ENCODE measurements around the gene TGM3.

The TGM3 gene

DNA sequence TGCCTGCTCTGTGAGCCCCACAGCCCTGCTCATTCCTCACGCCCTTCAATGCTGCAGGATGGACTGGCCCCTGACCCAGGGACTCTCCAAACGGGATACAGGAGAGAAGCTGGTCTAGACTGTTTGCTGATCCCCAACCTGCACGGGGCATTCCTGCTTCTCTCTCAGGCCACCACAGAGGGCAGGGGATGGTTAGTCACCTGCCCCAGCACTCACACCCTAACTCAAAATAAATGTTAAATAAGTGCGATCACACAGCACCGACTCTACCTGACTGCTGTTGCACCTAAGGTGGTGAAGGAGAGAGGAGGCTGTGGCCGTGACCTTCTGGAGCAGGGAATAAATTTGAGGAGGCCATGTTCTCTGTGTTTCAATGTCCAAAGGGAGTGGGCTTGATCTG, 45.0 kb downstream of the TGM3 start:
- no peak for DNase-seq

DNA sequence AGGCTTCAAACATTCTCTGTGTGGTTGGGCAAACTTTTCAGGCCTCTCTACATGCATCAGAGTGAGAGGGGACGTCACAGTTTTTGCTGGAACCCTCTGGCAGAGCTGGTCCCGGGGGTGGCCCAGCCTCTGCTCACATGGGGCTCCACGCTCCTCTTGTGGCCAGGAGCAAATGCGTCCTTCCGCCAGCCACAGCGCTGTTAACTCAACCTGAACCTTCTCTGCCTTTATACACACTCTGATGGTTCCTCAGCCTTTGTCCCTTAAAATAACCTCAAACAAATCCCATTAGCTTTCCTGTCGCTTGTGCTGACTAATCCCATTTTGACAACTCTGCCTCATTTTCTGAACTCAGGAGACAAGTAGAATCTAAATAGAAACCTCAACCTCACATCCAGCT, 45.5 kb downstream of the TGM3 start:
- no peak for DNase-seq

DNA sequence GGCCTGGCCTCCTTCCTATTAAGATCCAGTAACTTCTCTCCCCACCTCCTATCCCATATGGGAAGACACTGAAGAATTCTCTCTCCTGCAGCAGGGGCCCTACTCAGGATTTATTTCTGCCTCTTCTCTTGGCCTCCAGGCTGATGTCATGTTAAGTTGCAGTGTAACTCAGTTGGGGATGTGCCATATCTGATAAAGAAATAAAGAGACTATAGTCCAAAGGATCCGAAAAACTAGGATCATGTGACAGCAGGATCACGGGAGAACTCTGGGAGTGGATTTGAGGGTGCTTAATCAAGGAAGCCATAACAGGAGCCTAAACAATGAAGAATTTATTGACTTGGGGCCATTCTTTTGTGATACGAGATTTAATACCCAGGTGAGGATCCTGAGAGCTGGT, 46.4 kb downstream of the TGM3 start:
- no peak for DNase-seq

DNA sequence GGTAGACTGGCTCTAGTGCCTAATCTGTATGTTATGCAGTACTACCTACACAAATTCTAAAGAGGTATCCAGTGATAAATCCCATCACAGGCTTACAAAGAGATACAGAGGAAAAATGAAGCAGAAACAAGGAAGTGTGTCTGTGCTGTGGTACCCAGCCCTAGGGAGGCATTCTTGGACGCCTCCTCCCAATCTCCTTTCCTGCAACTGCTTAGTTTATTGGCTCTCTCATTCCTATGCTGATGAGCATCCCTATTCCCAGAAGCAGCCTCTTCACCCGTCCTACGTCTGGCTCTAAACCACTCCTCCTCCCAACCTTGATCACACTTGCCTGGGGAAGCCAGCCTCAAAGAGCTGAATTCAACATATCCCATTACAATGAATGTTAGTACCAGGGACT, 50.4 kb downstream of the TGM3 start:
- no peak for DNase-seq

DNA sequence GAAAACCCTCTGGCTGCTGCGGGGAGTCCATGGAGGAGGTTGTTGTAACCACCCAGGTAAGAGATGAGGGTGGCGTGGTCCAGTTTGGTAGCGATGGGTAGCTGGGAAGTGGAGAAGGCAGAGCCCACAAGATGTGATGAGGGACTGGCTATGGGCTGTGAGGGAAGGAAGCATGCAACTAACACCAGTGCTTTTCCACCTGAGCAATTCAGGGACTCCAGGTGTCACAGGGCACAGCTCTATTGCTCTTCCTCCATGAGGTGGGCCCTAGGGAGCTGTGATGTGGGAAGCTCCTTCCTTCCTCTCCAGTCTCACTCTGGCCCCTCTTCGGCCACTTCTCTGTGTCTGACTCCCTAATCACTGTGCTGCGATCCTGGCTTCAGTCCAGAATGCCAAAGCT, 52.5 kb downstream of the TGM3 start:
- DNase-seq: no peak

DNA sequence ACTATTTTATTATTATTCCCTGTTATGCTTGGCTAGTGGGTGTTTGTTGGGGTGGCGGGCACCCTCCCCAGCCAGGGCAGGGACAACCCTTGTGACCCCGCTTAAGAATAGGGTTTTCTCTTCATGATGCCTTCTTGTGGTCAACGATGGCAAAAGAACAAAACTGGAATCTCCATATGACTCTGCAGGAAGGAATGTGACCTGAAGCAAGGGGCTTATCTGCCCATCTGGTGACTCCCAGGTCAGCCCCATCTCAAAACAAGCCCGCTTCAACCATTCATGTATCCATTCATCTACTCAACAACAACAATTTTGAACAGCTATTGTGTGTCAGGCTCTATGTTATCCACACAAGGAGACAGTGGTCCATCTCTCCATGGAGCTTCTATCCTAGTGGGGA, 54.0 kb downstream of the TGM3 start:
- DNase-seq: no peak

DNA sequence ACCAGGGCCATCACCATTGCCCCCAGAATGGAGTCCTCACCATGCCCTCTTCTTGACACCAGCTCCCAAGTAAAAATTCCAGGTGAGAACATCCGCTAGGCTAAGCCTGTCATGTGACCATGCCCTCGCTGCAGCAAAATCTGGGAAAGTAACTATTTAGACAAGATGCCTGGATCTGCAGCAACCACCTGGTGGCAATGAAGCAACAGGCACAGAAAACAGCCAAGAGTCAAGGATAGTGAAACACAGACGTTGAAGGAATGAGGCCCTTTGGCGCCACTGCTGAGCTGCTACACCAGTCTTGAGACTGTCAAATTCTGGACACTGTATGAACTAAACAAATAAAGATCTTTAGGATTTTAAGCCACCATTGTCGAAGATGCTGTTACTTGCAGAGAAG, 54.8 kb downstream of the TGM3 start:
- DNase-seq: no peak

DNA sequence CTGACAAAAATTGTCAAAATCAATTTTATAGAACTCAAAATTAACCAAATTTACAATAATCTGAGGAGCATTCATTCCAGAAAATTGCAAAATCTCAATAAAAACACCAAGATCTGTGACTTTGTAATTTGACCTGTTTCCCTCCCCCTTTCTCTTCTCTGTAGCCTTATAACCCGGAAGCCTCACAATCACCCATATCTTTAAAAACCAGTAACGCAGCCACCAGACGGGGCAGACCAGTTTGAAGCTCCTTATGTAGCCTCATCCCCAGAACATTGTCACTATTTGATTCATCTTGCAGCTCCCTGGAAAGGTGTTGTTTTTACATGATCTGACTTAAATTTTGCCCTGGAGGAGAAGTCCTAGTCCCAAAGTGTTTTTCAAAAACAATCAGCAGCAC, 57.4 kb downstream of the TGM3 start:
- no peak for DNase-seq

DNA sequence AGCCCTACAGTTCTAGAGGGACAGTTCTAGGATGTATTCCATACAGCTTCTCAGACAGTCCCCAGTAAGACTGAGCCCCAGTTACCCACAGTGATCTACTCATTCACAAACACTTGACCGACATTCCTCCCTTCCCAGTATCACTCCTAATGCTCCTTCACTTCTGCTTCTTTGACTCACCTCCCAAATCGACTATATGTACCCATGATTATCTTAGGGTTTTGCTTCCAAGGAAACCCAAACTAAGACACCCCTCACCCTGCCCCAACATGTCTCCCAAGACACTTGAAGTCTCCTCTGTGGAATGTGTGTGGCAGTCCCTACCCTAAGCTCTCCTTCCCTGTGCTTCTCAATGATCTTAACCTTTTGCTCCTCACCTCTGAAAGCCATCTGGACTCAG, 61.3 kb downstream of the TGM3 start:
- DNase-seq: no peak

DNA sequence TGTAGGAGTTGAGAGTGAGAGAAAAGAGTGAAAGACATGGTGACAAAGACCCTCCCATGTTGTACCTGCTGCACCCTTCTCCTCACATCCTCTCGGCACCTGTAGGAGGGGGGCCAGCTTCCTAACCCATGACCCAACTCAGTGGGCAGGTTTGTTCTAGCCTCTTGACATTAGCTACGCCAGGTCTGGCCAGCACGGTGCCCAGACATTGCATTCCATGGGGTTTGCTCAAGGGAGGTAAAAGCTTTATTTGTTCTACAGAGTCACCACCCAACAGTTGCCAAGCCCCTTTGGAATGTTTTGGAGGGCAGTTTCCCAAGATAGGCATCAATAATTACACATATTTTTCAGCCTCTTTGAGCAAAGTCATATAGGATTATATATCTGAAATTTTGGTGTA, 62.2 kb downstream of the TGM3 start:
- DNase-seq: no peak

DNA sequence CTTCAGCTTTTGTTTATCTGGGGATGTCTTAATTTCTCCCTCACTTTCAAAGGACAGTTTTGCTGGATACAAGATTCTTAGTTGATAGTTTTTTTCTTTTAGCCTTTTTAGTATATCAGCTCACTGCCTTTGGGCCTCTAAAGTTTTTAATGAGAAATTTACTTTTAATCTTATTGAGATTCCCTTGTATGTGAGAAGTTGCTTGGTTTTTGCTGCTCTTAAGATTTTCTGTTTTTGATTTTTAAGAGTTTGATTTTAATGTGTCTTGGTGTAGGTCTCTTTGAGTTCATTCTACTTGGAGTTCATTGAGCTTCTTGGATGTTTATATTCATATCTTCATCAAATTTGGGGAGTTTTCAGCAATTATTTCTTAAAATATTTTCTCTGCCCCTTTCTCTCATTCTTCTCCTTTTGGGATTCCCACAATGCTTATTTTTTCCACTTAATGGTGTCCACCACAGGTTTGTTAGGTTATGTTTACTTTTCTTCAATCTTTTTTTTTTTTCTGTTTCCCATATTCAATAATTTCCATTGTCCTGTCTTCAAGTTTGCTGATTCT, 65.3 kb downstream of the TGM3 start:
- DNase-seq: no peak

DNA sequence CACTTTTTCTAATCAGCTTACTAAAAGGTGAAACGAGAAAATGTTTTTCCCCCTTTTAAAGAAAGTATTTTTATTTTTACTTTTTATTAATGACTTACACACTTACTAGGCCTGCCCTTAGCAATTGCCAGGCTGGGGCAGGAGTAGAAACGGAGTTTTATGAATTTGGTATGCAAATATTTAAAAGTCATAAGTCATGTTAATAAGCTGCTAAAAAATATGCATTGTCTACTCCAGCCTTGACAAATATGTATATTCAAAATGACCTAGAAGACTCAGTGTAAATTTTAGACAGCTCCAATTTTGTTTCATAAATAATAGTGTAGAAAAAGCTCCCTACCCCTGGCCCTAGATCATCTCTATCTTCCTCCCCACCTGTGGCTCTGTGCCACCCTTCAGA, 67.4 kb downstream of the TGM3 start:
- DNase-seq: no peak

DNA sequence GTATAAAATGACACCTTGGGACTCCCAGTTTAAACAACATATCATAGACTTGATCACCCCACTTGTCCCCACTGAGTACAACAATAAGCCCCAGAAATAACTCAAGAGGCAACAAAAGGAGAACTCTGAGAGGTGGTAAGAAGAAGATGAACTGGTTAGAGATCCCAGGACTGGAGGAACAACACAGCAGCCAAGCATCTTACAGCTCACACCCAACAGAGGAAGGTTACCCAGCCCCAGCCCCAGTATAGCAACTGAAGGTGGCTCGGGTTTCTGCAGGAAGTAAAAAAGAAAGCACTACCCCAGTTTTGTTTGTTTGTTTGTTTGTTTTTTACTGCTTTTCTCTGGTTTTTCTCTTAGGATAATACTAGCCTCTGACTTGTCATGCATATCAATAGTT, 67.8 kb downstream of the TGM3 start:
- DNase-seq: no peak

DNA sequence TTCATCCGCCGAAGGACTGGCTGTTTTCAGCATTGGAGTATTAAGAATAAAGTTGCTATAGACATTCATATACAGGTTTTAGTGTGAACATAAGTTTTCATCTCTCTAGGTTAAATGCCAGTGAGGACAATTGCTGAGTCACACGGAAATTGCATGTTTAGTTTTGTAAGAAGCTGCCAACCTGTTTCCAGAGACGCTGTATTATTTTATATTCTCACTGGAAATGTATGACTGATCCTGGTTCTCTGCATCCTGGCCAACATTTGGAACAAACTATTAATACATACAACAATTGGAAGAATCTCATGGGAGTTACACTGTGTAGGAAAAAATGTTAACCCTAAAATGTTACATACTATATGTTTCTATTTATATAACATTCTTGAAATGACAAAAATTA, 68.2 kb downstream of the TGM3 start:
- DNase-seq: no peak

DNA sequence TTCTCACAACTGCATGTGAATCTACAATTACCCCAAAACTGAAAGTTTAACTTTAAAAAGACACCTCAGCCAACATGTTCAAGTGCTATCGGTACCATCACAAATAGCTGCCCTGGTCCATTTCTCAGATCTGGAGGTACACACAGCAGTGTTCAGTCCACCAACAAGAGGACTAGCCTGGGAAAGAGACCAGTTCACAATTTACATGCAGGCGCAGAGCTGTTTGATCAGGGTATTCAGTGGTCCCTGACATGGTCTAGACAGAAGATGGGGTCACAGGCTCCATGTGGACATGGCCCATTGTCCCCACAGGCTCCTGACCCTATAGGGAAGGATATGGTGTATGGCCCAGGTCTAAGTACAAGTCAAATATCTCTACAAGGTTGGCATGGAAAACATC, 69.3 kb downstream of the TGM3 start:
- no peak for DNase-seq

DNA sequence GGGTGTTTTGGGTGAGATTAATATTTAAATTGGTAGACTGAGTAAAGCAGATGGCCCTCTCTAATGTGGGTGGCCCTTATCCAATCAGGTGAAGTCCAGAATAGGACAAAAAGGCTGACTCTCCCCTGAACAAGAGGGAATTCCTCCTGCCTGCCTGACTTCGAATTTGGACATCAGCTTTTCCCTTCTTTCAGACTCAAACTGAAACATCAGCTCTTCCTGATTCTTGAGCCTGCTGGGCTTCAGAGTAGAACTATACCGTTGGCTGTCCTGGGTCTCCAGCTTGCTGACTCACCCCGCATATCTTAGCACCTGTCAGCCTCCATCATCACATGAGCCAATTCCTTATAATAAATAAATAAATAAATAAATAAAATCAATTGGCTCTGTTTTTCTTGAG, 69.9 kb downstream of the TGM3 start:
- DNase-seq: no peak

DNA sequence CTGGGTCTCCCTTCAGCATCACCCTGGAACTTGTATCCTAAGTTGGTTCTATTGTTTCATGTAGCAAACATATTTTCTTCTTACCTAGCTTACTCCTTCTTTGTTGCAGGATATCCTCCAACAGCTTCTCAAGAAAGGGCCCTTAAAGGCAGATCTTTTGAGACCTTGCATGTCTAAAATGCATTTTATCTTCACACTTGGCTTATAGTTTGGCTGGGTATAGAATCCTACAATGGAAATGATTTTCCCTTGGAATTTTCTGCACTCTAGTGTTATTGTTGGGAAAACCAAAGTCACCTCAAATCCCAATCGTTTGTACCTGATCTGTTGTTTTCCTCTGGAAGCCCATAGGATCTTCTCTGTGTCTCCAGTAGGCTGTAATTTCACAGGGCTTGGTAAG, 72.8 kb downstream of the TGM3 start:
- DNase-seq: no peak

DNA sequence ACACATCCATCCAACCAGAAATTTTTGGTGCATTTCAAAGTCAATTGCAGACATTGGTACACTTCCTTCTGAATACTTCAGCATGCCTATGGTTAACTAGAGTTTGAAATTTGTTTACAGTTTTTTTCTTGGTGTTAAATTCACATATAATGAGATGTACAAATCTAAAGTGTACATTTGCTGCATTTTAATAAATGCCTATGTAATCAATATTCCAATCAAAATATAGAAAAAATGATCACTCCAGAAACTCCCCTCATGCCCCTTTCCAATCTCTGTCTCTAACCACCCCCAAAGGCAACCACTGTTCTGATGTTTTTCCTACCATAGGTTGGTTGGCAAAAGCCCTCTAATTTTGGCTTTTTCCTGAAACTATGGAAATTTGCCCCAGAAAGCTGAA, 77.3 kb downstream of the TGM3 start:
- DNase-seq: no peak

DNA sequence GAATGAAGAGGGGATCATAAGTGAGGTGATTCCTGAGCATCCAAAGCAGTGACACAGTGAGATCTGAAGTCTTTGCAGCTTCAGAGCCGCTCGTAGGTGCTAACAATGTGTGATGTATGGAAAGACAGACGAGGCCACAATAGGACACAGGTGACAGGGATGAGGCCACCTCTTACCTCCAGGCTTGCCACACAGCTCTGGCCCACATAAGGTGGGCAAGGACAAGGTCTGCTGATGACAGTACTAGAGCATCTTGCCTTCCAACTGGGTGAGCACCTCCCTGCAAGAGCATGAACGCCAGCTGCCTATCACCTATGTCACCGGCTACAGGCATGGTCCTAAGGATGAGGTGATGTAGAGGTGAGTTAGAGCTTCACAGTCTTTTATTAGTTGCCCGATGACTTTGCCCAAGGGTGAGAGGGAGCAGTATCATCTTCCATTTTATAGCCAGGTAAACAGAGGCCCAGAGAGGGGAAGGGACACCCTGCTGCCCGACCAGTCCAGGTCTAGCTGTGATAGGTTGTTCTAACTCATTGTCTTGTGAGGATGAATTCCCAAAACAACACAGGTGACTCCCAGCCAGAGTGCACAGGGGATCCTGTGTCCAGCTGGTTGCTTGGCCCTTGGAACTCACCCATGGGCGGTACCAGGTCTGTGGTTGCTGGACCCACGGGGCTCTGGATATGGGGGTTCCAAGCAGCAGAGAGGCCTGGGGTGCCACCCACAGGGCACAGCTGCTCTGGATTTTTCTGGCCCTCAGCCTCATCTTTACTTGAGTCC, 78.7 kb downstream of the TGM3 start:
- DNase-seq: no peak

DNA sequence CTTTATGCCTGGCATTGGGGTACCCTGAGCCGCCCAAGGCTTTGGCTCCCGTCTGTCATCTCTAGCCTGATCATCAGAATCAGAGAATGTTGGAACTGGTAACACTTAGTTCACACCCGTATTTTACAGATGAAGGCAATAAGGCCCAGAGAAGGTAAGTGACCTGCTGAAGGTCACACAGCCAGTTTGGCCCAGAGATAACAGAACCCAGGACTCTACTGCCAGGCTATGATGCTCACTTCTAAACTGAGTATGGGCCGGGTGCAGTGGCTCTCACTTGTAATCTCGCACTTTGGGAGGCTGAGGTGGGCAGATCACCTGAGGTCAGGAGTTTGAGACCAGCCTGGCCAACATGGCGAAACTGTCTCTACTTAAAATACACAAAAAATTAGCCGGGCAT, 83.1 kb downstream of the TGM3 start:
- DNase-seq: no peak

DNA sequence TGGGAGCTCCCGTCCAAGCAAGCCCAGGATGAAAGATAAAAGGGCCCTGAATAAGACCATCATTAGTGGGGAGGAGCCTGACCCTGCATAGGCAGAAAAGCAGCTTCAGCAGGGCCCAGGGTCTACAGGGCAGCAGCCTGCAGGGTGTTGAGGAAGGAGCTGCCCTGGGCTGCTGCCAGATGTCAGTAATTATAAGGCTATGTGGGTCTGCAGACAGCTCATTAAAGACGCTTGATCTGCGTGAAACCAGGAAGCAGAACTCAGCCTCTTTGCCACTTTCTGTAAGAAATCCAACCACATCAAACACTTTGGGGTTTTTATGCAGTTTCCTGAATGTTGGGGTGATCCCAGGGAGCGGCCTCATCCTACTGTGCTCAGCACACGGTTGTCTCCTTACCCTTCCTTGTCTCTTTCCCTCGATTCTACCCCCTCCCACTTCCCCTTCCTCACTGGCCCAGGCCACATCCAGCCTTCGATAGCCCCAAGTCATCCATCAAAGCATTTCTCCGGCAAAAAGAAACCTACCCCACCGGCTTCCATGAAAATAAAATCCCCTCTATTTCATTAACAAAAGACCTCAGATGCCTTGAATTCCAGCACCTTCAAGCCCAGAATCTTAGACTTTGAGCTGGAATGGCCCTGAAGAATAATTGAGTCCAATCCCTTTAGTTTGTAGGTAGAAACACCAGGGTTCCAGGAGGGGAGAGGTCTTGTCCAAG, 83.9 kb downstream of the TGM3 start:
- DNase-seq: no peak

DNA sequence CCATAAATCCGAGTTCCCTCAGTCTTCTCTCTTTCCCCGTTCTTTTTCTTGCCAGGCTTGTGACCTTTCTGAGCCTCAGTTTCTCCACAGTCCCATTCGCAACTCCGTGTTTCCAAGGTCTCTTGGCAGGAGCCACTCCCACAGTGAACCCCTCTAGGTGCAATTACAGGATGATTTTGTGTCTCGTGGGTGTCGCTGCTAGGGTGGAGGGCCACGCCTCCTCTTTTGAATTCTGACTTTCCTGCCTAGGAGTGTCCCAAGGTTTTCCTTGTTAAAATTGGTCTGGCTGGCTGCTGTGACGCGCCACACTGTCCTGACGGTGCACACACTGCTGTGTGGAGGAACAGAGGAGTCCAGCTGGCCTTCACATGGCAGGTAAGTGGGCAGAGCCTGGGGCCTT, 84.8 kb downstream of the TGM3 start, which contains the start of gene TGM6:
Gene TGM6 (plus strand): TSS at position 301 of the 400 bp plus-strand sequence. CDS start 68 bp downstream, at position 369.
- DNase-seq: no peak

DNA sequence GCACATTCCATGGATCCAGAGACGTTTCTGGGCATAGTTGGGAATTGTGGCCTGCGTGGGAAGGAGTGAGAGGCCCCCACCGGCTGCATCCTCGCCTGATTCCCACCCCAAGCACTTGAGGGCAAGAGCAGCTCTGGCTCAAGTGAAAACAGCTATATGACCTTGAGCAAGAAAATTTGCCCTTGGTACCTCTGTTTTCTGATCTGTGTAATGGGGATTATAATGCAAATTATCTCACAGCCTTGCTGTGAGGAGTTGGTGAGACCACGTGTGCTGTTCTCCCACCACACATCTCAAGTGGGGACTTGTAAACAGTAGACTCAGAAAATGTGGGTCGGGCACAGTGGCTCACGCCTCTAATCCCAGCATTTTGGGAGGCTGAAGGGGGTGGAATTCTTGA, 85.5 kb downstream of the TGM3 start:
- no peak for DNase-seq

DNA sequence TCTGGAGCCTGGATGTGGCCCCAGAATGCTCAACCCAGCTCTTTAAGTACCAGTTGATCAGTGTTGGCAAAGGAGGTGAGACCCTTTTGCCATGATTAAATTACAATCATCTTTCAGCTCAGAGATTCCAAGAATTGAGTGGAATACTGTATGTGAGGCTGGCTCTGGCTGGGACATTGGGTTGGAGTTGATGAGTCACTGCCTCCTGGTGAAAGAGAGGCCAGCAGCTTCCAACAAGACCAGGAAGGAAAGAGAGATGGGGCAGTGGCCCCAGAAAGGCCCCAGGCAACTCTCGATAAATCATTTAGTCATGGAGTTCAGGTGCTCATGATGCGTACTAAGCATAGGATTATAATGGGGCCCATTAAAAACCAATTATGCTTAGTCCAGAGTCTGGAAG, 87.0 kb downstream of the TGM3 start:
- DNase-seq: no peak
